GF-D8 (cell line): ENCODE results near the gene COMT.
"Not testable (repeated sequence)": the region's sequence is repeated elsewhere in the genome, so short reads cannot be mapped to it uniquely, and the experiment has no call there.

Source experiments
- DNase-seq: peaks from one replicate; lab custom pipeline; 2025; lab: John Stamatoyannopoulos, UW

The COMT gene

DNA sequence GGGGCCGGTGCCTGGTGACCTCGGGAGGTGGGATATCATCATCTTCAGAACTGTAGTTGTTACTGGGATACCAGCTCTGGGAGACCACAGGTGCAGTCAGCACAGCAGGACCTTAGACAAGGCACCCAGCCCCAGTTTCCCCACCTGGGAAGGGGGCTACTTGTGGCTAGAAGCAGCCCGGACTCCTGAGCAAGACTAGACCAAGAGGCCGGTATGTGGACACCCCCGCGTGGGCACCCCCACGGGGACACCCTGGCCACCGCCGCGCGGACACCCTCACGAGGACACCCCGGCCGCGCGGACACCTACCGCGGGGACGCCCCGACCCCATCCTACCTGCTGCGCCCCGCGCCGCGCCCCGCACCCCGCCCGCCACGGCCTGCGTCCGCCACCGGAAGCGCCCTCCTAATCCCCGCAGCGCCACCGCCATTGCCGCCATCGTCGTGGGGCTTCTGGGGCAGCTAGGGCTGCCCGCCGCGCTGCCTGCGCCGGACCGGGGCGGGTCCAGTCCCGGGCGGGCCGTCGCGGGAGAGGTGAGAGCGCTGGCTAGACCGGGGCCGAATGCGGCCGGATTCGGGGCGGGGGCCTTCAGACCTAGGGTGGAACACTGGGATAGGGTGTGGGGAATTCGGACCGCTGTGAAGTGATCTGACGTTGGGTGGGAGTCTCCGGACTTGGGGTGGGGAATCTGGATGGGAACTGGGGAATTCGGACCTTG, at the start of gene COMT, which contains the start of gene TXNRD2:
TSS of gene COMT (plus strand) at position 408 of the 718 bp plus-strand sequence. CDS start 20,755 bp downstream, outside the sequence.
TSS of gene TXNRD2 (minus strand) at position 454 of the 718 bp plus-strand sequence. CDS start at position 439, 15 bp downstream.
- no peak for DNase-seq

DNA sequence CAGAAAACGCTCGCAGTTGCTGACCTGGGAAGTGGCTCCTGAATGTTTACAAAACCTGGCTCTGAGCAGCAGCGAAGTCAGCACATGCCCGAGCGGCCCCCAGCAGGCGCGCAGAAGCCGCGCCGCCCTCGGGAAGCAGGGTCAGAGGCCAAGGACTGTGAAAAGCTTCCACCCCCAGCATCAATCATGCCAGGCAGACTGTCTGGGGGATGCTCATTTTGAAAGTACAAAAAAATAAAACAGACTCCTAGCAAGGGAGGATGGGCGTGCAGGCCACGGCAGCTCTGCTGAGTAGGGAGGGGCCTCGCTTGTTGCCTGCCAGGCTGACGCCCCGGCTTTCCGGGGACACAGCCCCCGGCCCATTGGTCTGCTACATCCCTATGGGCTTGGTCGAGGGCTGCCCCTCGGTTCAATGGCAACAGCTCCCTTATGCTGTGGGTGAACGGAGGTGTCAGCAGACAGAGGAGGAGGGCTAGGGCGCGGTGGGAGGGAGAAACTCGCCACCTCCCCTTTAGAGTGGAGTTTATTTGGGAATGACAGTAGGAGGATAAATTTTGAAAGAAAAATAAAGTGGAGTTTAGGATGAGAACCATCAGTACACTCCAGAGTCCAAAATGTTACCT, 49.2 kb upstream of the COMT start:
- DNase-seq, result no peak

DNA sequence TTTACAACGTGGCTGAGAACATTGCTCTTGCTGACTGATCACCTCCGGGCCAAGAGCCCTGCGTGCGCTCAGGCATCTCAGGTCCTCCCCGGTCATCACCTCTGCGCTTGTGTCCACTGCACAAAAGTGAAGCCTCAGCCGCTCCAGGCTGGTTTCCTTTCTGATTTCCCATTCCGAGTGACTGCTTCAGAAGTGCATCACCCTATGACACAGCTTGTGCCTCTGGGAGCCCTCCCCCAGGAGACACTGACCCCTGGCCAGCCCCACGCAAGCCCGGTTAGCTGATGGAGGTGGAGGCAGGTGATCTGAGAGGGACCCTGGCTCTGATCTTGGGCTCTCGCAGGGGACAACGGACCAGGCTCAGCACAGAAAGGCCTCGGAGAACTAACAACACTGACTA, 48.6 kb upstream of the COMT start:
- no peak for DNase-seq

DNA sequence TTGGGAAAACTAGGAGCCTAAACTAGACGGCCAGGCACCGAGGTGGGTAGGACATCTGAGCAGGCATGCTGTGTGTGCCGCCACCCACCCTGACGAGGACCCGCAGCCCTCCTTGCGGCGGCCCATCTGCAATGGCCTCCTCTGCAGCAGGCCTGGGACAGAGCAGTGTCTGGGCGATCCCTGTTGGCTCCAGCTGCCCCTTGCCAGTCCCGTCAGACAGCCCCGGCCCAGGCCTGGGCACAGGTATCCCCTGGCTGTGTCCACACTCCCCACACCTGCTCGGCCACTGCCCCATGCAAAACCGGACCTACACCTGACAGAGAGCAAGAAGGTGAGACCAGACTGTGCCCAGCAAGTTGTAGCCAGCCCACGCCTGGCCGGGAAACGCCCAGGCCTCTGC, 48.2 kb upstream of the COMT start:
- DNase-seq, result no peak

DNA sequence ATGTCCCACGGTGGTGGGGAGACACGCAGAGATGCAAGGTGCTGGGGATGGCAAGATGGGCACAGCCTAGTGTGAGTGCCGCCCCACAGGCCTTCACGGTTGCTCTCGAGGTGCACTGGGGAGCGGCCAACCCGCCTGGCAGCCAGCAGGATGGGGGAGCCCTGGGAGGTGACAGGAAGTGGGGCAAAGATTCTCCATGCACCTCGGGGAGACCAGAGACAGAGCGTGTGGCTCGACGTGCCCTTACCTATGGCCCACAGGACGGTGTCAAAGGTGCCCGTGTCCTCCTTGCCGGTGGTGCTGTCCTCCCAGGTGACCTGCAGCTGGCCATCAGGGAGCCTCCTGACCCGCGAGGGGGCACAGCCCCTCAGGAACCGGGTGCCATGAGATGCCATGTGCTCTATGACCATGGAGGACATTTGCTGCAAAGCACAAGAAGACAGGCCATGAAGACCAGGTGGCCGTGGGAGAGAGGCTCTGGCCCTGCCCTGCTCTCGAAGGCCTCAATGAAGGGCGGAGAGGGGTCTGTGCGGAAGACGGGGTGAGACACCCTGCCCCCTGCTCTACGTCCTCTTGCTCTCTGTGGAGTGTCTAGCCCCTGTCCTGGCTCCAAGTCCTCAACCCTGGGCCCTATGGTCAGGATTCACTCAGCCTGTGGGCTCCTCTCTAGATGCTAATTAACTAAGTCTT, 46.3 kb upstream of the COMT start:
- no peak for DNase-seq

DNA sequence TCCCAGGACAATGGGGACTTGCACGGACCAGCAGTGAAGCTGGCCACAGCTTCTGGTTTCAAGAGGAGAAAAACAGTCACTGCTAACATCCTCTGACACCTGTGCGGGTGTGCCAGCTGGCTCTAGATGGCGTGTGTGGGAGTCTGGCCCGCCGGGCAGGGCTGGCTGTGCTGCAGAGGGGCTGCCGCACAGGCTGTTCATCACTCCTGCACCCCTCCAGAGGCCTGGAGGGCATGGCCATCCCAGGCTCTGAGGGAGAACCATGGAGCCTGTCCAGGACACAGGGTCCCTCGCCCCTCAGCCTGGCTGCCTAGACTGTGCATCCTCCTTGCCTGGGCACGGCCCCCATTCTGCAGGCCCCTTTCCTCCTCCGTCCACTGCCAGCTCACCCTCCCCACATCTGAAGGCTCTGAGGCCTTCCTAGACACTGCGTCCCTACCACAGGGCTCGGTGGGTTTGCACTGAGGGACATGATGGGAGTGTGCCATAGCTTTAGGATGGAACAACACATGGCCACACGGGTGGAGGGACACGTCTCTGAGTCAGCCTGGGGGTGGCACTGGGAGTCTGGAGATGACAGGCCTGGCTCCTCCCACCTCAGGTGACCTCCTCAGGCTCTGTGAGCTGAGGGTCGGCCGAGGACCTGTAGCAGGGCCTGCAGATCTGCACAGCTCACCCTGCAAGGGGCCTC, 44.8 kb upstream of the COMT start:
- DNase-seq, result no peak

DNA sequence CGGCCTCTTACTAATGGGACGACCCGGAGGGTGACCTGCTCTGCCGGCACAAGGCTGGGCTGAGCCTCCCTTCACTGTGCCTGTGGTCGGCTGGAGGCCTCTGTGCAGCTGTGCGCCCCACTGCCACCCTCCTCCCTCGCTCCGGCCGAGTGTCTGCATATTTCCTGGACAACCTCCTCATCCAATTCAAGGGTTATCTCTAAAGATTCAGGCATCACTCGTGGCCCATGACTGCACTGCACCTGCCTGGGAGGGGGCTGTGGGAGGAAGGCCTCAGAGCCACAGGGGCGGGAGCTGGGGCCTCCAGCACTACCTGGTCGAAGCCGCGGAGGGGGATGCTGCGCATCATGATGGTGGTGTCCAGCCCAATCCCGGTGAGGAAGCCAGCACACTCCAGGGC, 43.8 kb upstream of the COMT start:
- DNase-seq, result no peak

DNA sequence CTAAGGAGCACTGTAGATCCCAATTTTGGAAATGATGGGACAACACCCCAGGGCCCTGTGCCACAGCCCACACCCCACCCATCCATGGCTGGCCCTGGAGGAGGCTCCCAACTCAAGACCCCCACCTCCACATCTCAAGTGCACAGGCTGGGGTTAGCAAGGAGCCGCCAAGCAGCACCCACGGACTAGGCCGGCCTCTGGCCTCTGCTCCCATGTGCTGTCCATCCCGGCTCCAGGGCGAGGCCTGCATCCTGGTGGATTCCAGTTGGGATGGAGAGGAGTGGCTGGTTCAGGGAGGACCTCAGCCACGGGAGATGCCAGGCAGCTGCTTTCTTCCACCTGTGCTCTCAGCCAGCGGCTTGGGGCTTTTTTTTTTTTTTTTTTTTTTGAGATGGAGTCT, 43.4 kb upstream of the COMT start:
- no peak for DNase-seq

DNA sequence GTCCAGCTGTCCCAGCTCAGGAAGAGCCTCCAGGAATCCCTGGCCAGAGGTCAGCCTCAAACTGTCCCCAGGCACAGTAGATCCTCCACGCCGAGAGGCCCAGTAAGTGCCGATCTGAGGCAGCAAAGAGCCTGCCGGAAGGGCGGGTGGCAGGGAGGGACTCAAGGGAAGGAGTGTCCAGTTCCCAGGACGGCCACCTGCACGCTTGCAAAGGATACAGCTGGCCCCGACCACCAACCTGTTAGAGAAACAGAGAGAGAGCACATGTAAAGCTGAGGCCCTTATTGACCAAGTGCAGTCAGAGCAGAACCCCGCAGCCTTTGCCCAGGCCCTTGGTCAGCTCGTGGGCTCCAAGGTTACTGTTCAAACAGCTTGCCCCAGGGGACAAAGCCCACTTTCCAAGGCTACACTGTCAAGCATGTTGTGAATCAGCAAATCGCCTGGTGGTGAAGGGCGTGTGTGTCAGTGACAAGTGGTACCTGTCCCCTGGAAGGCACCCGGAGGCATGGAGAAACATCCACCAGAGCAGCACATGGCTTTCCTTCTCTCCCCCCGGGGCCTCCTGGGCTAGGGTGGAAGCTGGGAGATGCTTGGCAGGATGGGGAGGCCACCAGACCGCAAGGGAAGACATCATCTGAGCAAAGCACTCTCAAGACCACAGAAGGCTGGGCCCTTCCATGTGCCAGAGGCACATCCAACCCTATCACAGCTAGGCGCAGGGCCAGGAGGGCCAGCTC, 42.6 kb upstream of the COMT start:
- no peak for DNase-seq

DNA sequence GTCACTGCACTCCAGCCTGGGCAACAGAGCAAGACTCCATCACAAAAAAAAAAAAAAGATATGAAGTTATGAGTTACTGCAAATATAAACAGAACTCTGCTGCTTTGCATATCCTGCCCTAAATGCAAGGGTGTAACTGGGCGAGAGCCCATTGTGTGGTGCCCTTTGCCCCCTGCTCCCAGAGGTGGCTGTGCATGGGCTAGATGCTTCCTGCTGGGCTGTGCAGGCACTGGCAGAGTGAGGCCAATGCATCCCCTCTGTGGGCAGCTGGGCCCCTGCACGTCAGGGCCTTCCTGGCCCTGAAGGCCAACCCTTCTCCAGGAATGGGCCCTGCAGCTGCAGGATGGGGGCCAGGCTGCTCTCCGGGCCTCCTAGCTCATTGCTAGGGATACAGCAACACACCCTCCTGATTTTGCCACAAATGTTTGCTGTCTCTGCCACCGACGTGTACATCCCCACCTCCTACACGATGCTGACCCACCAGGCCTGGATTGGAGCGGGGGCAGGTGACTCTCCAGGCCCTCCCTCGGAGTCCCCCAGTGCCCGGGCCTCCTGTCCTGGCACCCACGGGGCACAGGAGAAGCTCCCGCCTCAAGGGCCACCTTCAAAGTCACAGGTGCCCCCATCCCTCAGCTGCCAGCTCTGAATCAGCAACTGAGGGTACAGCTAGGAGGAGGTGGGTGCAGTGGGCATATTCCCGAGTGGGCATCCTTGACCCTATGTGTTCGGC, 40.7 kb upstream of the COMT start:
- DNase-seq, result no peak

DNA sequence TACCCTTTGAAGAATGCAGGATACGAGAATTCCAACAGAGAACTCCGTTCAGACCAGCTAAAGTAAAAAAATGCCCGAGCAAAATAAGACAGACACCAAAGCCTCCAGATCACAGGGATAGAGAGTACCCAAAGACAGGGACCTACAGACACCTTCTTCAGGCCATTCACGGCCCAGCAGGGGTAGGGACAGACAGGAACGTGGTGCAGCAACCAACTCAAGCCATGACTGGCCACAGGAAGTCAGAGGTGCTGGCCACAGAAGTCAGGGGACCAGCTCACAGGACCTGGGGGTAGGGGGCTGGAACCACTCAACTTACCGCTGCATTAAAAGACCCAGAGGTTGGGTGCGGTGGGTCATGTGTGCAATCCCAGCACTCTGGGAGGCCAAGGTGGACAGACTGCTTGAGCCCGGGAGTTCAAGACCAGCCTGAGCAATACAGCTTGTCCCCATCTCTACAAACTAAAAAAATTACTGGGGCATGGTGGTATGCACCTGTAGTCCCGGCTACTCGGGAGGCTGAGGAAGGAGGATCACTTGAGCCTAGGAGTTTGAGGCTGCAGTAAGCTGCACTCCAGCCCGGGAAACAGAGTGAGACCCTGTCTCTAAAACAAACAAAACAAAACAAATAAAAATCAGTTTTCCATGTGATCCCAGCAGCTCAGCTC, 39.9 kb upstream of the COMT start:
- DNase-seq, result no peak

DNA sequence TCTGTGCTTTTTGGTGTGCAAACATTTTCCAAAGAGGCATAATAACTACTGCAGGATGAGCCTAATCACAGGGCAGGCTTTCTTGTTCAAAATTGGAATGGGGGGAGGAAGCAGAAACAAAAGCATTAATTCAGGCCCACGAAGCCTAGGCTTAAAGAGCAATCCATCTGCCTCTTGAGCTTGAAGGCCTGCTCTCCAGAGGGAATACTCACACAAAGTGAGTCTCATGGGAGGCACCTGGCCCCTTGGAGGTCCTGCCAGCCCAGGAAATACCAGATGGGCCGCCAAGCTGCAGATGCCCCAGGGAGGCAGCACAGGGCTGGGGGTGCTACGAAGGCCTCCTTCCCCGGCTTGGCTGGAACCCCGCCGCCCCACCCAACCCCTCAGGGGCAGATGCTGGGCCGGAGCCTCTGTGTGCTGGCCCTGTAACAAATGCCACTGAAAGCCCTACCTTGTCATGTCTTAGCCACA, 39.3 kb upstream of the COMT start:
- DNase-seq, result no peak

DNA sequence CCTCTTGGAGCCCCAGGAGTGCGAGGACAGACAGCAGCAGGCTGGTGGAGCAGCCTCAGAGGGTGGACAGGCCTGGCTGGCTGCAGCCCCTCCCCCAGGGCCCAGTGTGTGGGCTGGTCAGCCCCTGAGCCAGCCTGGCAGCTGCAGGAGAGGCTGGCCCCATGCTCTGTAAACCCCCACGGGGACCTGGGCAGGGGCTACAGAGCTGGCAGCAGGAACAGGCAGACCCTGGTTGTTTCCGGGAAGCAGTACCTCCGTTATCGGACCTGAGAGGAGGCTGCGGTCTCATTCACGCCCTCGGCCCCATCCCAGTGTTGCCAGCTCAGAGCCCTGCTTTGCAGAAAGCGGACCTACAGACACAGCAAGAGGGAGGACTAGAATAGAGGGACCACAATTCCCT, 38.5 kb upstream of the COMT start:
- DNase-seq, result no peak

DNA sequence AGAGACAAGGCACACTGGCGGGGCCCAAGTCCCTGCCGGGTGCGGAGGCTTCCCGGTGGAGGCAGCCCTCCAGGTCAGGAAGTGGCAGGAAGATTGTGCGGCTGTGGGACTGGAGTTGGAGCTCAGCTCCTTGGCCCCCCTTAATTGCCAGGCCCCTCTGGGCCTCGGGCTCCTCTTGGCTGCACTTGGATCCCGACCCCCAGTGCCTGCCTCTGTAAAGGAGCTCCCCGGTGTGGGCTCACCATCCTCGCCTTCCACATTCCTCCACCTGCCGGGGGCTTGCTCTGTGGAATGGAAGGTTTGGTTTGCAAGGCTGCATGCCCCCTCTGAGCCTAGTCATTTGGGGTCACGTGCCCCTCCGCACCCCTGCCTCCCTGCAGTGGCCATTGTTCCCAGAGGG, 38.1 kb upstream of the COMT start:
- no peak for DNase-seq

DNA sequence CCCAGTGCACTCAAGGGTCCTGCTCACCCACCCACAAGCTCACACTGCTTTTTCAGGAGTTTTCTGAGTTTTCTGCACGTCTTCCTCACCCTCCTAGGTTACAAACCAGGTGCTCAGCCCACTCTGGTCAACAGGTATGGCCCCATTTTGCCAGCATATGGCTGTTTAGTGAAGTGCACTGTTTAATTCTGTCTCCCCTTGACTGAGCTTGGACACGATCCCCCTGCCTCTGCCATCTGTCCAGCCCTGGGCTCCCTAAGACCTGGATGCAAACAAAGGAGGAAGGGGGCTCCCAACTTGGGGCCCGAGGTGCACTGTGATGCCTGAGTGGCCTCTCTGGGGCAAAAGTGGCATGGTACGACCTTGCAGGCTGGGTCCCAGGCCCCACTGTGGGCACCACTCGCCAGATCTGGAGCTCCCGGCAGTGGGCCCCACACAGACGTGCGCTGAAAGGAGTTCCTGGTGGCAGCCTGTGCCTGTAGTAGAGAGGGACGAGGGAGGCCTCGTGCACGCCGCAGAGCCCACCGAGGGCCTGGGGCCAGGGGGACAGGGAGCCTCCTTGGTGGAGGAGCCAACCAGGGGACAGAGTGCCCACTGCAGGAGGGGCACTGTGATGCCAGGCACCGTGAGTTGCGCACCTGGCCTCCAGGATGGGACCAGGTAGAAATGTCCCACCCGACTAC, 37.3 kb upstream of the COMT start:
- no peak for DNase-seq

DNA sequence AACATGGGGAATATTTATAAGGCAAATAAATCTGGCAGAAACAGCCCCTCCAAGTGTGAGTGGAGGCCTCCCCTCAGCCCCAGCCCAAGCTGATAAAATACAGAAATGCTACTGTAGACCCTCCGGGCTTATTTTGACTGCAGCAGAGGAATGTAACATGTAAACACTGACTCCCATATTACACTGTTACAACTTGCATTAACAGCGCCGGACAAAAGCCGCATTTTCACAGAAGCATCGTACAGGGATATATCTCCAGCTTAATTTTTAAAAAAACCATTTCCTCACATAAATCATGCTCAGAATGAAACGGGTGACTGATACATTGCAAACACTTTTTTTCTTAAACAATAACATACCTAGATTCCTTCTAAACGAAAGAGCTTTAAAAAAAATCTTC, 36.6 kb upstream of the COMT start:
- no peak for DNase-seq

DNA sequence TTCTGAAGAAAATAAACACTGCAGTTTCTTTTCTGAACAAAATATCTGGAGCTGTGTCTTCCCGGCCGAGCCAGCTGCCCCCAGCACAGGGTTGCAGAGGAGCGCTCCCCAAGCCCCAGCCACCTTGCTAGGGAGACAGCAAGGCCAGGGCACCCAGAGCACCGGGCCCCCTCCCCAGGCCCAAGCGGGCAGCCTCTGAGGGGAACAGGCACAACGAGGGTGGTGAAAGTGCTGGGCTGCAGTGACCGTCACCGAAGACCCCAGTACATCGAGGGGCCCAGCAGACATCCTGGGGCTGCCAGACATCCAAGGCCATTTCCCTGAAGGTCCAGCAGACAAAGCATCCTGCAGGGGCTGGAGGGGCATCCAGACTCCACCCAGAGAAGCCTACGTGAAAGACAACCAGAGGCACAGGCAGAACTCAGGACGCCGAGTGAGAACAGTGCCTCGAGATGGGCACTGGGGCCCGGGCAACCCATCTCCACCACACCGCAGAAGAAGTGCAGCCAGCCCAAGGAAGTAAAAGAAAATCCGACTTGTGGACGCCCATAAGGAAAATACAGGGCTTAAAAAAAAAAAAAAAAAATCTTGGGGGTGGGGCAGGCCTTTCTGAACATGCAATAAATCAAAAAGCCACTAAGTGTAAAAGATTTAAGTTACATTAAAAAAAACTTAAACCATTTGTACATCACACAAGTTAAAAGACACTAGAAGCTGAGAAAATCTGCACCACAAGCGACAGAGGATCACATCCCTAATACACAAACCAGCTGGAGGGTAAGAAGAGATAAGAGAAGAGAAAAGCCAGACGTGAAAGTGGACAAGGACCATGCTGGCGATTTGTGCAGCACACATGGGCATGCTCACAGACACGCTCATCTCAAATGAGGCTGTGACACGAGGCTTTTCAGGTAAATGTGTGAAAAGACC, 36.0 kb upstream of the COMT start:
- DNase-seq, result no peak

DNA sequence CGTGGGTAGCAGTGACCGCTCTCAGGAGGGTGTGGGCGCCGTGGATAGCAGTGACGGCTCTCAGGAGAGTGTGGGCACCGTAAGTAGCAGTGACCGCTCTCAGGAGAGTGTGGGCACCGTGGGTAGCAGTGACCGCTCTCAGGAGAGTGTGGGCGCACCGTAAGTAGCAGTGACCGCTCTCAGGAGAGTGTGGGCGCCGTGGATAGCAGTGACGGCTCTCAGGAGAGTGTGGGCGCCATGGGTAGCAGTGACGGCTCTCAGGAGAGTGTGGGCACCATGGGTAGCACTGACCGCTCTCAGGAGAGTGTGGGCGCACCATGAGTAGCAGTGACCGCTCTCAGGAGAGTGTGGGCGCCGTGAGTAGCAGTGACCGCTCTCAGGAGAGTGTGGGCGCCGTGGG, 34.7 kb upstream of the COMT start:
- DNase-seq, result not testable (repeated sequence)

DNA sequence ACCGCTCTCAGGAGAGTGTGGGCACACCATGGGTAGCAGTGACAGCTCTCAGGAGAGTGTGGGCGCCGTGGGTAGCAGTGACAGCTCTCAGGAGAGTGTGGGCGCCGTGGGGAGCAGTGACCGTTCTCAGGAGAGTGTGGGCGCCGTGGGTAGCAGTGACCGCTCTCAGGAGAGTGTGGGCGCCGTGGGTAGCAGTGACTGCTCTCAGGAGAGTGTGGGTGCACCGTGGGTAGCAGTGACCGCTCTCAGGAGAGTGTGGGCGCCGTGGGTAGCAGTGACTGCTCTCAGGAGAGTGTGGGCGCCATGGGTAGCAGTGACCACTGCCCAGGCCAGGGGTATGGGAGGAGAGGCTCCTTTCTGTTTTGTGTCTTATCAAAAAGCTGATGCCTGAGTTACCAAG, 33.7 kb upstream of the COMT start:
- not testable (repeated sequence) for DNase-seq
